Neural crest cell (in vitro differentiated cells): ENCODE data around the gene PMFBP1. TPM values are rescaled to one million over a fixed set of nuclear protein-coding genes. Genes with fewer than 3 reads are reported as not detected.

ENCODE experiments used
- DNase-seq: peaks from one replicate; pipeline ENCODE4 v3.0.0; 2021; ENCODE audit warnings: low read depth, mixed read lengths, low spot score
- H3K27ac Mint-ChIP-seq: one replicate; pipeline ENCODE4 v1.8.0; 2021; ENCODE audit warnings: mild to moderate bottlenecking, mixed read lengths; ENCODE audit not compliant: unreplicated experiment
- H3K27me3 Mint-ChIP-seq: 2 replicates; pipeline ENCODE4 v1.8.0; 2021; ENCODE audit warnings: low read depth, mild to moderate bottlenecking, mixed read lengths
- H3K36me3 Mint-ChIP-seq: 2 replicates; pipeline ENCODE4 v1.8.0; 2021; ENCODE audit warnings: low read depth, mild to moderate bottlenecking, mixed read lengths
- H3K4me1 Mint-ChIP-seq: 2 replicates; pipeline ENCODE4 v1.8.0; 2021; ENCODE audit warnings: mixed read lengths
- H3K4me3 Mint-ChIP-seq: one replicate; pipeline ENCODE4 v1.8.0; 2021; ENCODE audit warnings: mild to moderate bottlenecking, mixed read lengths
- H3K9me3 Mint-ChIP-seq: 2 replicates; pipeline ENCODE4 v1.8.0; 2021; ENCODE audit warnings: mixed read lengths
- total RNA-seq: library from RNA; stranded (reverse); gene quantifications from 2 replicates; pipeline ENCODE4 v1.2.1, GENCODE V29; 2021
- TF ChIP-seq, protein P1 (sequence below): fragments of 200-600 bp; sonication (generic); conservative IDR thresholded peaks from 2 replicates; pipeline ENCODE4 v1.5.0; 2021; ENCODE audit warnings: antibody characterized with exemption, mild to moderate bottlenecking

PMFBP1 gene
- total RNA-seq, 1 donor from 2014 or later: 4.0 TPM

DNA sequence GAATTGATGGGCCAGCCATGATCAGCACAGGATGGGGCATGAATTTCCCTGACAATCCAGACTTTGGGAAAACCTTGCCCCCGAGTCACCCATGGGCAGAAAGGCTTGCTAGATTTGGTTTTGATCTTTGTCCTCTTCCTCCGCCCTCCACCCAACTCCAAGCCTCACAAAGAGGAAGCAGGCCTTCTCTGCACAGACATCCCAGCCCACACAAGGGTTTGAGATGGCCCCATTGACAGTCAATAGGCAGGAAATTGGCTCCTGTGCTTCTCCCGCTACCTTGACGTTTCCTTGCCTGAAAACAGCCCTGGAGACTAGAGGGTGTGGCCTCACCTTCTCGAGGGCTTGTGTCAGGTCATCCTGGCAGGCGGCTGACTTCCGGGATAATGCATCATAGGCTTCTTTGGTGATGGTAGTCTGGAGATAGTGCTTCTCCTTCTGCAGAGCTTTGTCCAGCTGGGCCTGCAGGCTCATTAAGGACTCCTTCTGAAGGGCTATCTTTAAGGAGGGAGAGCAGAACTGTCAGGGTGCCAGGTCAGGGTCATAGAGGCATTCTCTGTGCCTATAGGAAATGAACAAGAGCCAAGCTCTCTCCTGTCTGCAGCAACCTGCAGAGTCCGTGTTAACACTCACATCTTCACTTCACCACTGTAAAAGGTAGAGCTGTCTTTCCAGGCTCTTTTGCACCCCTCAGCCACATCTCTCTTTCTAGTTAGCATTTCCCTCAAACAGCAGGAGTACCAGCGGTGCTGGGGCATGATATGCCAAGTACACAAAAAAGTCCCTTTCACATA, 46.1 kb downstream of the PMFBP1 start:
- no peak overlapping the region for H3K4me3 Mint-ChIP-seq
- H3K27ac Mint-ChIP-seq: peak overlapping the region; percentile 81
- no peaks in the 10 kb centered on the region for H3K36me3 Mint-ChIP-seq
- TF ChIP-seq, protein P1, sequence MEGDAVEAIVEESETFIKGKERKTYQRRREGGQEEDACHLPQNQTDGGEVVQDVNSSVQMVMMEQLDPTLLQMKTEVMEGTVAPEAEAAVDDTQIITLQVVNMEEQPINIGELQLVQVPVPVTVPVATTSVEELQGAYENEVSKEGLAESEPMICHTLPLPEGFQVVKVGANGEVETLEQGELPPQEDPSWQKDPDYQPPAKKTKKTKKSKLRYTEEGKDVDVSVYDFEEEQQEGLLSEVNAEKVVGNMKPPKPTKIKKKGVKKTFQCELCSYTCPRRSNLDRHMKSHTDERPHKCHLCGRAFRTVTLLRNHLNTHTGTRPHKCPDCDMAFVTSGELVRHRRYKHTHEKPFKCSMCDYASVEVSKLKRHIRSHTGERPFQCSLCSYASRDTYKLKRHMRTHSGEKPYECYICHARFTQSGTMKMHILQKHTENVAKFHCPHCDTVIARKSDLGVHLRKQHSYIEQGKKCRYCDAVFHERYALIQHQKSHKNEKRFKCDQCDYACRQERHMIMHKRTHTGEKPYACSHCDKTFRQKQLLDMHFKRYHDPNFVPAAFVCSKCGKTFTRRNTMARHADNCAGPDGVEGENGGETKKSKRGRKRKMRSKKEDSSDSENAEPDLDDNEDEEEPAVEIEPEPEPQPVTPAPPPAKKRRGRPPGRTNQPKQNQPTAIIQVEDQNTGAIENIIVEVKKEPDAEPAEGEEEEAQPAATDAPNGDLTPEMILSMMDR: no peak
- peaks cover 26% of the 10 kb centered on the region for H3K4me1 Mint-ChIP-seq
- no peaks in the 10 kb centered on the region for H3K27me3 Mint-ChIP-seq
- no peaks in the 10 kb centered on the region for H3K9me3 Mint-ChIP-seq
- no peak for DNase-seq

DNA sequence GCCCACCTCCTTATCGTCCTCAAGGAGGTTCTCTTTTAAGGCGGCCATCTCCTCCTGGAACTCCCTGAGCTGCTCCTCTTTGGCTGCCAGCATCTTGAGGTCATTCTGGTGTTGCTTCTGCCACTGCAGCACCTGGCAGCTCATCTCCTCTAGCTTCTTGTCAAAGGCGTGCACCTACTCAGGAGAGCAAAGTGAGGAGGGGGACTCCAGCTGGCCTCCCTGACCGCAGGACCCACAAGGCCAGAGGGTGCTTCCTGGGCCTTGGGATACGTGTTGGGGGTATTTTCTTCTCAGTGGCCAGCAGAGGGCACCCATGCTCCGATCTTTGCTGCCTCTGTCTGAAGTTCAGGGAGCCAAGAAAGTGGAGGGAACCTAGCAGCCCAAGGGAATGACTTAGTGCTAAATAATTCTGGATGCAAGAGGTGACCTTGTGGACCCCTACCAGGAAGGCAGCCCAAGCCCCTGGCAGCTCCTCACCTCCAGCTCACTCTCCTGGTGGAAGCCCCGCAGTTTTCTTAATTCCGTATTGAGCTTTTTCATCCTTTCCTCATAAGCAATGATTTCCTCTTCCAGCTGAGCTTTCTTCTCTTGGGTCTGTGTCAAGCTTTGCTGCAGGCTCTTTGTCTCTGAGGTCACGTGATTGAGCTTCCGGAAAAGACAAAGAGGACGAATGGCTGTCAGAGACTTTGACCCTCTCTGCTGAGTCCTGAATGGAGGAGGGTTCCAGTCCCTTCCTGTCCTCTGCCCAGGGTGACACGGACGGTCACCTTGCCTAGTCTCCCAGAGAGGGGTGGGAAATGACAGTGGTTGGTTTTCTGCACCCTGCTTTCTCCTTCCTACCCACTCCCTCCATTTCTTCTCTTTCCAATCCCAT, 47.0 kb downstream of the PMFBP1 start:
- TF ChIP-seq, protein P1: peak; percentile 85
- H3K4me1 Mint-ChIP-seq: peaks cover 26% of the 10 kb centered on the region
- DNase-seq: peak; percentile 81
- peak overlapping the region; percentile 81 for H3K27ac Mint-ChIP-seq
- no peak overlapping the region for H3K4me3 Mint-ChIP-seq
- H3K9me3 Mint-ChIP-seq: no peaks in the 10 kb centered on the region
- no peaks in the 10 kb centered on the region for H3K27me3 Mint-ChIP-seq
- H3K36me3 Mint-ChIP-seq: no peaks in the 10 kb centered on the region

DNA sequence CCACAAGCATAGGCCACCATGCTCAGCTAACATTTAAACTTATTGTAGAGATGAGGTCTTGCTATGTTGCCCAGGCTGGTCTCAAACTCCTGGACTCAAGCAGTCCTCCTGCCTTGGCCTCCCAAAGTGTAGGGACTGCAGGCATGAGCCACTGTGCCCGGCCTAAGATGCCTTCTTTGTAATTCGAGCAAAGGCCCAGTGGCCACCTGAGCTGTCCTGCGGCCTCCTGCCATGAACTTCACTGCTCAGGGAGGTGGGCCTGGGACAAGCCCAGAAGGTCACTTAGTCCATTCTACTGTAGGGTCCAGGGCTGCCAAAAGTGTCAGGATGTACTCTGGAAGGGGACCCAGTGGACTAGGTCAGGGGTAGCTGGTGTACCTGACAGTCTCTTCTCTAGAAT, 47.8 kb downstream of the PMFBP1 start:
- no peaks in the 10 kb centered on the region for H3K36me3 Mint-ChIP-seq
- H3K4me1 Mint-ChIP-seq: peaks cover 26% of the 10 kb centered on the region
- no peaks in the 10 kb centered on the region for H3K9me3 Mint-ChIP-seq
- no peak for DNase-seq
- no peak overlapping the region for H3K4me3 Mint-ChIP-seq
- TF ChIP-seq, protein P1: no peak
- H3K27me3 Mint-ChIP-seq: no peaks in the 10 kb centered on the region
- no peak overlapping the region for H3K27ac Mint-ChIP-seq

DNA sequence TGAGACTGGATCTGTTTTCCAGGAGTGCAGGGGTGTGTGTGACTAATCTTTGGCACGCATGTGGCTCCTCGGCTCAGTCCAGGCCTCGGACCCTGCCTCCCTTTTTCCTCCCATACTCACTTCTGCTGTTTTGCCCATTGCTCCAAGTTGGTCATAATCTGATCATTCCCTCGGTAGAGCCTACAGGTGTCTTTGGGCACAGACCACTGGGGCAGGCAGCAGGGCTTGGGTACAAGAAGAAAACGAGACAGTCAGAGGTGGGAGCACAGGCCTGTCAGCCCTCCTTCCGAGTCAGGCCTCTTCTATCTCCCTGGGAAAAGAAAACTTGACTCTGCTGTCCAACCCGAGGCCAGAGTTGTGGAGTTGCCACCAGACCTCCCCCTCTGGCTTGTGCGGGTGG, 48.5 kb downstream of the PMFBP1 start:
- H3K27ac Mint-ChIP-seq: no peak overlapping the region
- TF ChIP-seq, protein P1: no peak
- no peak overlapping the region for H3K4me3 Mint-ChIP-seq
- H3K27me3 Mint-ChIP-seq: no peaks in the 10 kb centered on the region
- no peak for DNase-seq
- no peaks in the 10 kb centered on the region for H3K9me3 Mint-ChIP-seq
- H3K4me1 Mint-ChIP-seq: peaks cover 26% of the 10 kb centered on the region
- H3K36me3 Mint-ChIP-seq: no peaks in the 10 kb centered on the region

DNA sequence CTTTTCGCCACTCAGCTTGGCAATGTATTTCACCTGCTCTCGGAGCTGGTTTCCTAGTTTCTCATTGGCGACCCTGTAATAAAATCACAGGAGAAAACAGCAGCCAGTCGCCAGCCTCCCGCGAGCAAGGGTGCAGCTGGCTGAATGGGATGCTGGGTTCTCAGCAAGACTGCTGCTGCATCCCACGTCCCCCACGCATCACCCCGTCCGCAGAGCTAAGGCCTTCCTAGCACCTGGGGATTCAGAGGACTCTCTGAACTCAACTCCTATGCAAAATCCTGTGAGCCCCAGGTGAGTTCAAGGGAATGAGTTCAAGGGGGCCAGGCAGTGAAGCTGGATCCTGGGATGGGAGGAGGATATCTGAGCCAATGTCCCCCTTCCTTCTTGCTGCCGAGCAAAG, 49.0 kb downstream of the PMFBP1 start:
- Mint-ChIP-seq H3K27ac (no peak overlapping the region), H3K4me1 (peaks cover 26% of the 10 kb centered on the region), H3K9me3 (no peaks in the 10 kb centered on the region), H3K27me3 (no peaks in the 10 kb centered on the region), H3K36me3 (no peaks in the 10 kb centered on the region), H3K4me3 (no peak overlapping the region)
- TF ChIP-seq, protein P1: no peak
- DNase-seq: no peak
